NOMO-1 (cell line): ENCODE data around the gene CCDC102A.
"Not testable (repeated sequence)": the region's sequence is repeated elsewhere in the genome, so short reads cannot be mapped to it uniquely, and the experiment has no call there.

Experiments
- DNase-seq, 2 experiments: peaks; one replicate each; lab custom pipeline; 2025; ENCODE audit not compliant: unreplicated experiment in 2 of 2; lab: John Stamatoyannopoulos, UW

The CCDC102A gene

DNA sequence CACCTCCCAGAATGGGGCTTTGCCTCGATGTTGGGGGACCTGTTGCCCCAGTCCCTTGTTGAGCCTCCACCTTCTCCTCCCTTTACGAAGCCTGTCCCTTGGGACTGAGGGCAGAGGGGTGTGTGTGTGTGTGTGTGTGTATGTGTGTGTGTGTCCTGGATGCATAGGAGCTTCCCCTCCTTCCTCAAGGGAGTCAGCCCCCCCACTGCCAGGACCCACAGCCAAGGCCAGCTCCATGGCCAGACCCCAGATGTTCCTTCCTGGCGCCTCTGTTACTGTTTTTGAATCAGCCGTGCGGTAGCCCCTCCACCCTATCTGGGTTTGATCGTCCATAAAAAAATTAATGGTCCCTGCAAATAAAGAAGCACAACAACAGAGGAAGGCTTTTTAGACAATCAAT is 32.4 kb downstream of the CCDC102A start:
- DNase-seq, result no peak

DNA sequence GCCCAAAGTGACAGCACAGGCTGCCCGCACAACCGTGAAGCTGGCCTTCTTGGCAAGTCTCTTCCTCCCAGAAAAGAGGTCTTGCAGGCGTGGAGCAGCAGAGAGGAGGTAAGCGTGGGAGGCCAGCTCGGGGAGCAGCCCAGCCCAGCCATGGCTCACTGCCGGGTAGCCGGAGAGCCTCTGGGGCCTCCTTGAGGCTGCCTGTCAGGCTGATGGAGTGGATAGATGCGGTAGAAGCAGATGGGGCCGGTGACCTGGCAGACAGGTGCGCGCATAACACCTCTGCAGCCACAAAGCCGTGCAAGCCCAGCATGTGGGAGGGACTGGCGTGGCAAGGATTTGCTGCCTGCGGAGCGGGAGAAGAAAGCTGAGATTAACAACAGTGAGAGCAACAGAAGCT is 33.0 kb downstream of the CCDC102A start:
- DNase-seq, result no peak

DNA sequence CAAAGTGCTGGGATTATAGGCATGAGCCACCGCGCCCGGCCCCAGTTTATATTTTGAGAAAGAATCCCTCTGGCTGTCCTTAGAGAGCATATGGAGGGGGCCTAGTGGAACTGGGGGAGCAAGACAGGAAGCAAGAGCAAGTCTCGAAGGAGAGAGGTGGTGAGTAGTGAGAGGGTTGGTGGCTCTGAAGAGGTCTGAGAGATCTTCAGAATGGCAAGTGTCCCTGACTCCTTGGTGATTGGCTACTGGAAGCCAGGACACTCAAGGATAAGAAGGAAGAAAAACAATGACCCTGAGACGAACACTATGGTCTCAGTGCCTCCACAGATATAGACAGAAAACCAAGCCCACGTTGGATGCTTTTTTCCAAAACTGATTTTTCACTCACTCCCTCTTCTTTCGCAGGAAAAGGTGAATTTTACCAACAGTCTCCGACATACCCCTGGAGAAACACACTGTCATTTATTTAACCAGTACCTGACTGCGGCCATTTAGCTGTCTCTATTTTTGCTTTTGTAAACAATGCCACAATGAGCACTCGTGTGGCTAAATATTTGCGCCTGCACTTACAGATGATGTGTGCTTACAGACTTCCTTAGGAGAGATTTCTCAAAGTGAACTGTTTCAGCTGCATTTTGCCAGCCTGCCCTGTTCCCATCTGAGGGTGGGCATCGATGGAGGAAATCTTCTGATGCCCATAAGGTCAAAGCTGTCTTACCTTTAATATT is 34.2 kb downstream of the CCDC102A start:
- no peak for DNase-seq

DNA sequence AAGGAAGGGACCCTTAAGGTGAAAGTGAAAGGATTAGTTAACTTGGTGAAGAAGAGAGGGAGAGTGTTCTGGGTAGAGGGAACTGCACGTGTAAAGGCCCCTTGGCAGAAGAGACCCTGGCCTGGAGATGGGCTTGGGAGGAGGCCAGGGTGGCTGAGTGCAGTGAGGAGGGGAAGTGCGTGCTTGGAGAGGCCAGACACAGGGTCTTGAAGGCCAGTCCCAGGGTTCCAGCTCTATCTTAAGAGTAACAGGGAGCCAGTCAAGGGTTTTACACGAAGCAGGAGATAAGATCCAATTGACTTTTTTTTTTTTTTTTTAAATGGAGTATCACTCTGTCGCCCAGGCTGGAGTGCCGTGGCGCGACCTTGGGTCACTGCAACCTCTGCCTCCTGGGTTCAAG is 34.9 kb downstream of the CCDC102A start:
- no peak for DNase-seq

DNA sequence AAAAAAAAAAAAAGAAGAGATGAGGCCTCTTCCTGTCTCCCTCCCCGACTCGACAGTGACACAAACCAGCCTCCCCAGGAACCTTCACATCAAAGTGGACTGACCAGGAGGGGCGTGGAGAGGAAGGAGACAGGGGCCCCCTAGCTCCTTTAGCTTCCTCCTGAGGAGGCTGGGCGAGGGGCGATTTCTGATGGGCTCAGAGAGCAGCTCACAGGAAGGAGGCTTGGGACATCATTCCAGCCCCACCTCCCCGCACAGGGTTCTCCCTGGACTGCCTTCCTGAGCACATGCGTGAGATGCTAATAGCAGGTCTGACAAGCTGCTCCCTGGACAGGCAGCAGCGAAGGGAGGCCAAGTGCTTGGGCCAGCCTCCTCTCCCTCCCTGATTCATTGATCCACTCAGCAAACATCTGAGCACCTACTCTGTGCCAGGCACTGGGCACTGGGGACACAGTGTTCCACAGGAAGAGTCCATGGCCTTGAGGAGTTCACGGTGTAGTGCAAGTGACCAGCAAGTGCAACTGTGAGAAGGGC is 35.7 kb downstream of the CCDC102A start:
- DNase-seq, result no peak

DNA sequence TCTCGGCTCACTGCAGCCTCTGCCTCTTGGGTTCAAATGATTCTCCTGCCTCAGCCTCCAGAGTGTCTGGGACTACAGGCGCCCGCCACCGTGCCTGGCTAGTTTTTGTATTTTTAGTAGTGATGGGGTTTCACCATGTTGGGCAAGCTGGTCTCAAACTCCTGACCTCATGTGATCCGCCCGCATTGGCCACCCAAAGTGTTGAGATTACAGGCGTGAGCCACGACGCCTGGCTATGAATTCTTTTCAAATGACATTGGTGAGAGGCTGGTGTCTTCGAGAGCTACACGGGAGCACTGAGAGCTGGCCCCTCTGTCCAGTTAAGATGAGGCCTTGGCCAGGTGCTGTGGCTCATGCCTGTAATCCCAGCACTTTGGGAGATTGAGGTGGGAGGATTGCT is 36.4 kb downstream of the CCDC102A start:
- DNase-seq, result not testable (repeated sequence)

DNA sequence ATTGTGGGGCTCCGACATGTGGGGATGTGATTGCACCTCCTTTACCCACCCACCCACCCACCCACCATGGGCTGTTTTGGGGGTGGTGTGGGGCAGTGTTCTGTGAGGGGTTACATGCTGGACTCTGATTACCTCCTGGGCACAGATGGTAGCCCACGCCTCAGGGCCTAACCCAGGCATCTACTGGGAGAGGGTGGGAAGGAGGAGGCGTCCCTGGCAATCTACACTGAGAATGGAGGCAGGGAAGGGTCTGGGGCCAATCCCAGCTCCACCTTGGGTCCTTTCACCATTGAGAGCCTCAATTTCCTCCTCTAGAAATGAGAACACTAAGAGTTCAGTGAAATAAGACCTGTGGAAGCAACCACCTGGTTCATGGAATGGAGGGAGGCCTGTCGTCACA is 38.3 kb downstream of the CCDC102A start:
- DNase-seq, result no peak

DNA sequence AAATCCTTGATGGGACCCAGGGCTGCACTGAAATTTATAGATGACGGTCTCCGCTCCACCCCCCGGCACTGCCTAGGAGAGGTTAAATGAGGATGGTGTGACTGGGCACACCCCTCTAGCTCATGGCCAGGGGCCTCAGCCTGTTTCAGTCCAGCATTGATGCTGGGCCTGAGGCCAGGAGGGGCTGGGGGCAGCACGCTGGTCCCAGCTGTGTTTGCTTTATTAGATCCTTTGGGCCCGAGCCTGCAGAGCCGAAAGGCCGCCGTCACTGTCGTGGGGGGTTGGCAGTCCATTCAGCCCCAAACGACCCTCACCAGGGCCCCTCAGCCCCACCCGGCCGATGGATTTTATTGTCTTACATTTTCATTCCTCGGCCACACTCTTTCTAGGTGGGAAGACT is 39.2 kb downstream of the CCDC102A start:
- no peak for DNase-seq

DNA sequence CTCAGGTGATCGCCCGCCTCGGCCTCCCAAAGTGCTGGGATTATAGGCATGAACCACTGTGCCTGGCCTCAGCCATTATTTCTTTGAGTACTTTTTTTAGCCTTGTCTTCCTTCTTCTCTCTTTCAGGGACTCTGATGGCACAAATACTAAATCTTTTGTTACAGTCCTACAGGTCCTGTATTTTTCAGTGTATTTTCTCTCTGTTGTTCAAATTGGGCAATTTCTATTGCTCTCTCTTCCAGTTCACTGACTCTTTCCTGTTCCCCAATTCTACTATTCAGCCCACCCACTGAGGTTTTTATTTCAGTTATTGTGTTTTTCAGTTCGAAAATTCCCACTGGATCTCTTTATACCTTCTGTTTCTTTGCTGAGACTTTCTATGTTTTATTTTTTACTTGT is 42.6 kb downstream of the CCDC102A start:
- no peak for DNase-seq

DNA sequence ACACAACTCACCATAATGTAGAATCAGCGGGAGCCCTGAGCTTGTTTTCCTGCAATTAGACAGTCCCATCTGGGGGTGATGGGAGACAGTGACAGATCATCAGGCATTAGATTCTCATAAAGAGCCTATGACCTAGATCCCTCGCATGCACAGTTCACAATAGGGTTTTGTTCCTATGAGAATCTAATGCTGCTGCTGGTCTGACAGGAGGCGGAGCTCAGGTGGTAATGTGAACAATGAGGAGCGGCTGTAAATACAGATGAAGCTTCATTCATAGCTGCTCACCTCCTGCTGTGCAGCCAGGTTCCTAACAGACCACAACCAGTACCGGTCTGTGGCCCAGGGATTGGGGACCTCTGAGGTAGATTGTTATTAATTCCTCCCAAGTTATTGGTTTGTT is 47.1 kb downstream of the CCDC102A start:
- DNase-seq, result no peak

DNA sequence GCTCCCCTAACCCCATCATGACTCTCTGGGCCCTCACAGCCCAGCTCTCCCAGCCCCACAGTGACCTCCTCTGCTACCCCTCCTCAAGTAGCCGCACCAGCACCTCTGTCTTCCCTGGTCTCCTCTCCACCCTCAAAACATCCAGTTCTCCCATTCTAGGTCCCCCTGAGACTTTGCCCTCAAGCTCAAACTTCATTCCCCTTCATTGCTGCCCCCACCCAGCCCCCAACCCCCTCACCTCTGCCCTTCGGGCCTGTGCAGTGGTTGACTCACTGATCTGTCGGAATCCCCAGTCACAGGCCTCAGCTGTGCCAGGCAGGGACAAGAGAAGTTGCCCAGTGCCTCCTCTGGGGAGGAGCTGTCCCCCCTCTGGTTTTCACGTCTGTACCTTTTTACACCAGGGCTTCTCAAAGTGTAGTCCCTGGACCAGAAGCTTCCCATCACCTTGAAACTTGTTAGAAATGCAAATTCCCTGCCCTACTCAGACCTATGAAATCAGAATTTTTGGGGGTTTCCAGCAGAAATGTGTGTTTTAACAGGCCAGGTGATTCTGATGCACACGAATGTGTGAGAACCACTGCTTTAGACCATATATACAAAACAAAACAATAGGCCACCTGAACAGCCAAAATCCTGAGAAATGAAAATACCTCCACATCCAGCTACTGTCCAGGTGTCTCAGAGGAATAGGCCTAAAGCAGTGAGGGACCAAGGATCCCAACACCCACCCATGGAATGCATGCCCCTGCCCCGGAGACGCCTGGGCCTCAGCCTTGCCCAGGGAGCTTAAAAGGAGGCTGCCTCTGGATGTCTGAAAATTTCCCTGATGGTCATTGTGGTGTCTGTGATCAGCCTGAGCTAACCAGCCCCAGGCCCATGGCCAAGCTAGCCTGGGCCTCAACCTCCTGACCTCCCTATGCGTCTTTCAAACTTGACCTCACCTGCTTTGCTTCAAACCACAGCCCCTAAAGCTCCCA is 49.2 kb downstream of the CCDC102A start:
- no peak for DNase-seq

DNA sequence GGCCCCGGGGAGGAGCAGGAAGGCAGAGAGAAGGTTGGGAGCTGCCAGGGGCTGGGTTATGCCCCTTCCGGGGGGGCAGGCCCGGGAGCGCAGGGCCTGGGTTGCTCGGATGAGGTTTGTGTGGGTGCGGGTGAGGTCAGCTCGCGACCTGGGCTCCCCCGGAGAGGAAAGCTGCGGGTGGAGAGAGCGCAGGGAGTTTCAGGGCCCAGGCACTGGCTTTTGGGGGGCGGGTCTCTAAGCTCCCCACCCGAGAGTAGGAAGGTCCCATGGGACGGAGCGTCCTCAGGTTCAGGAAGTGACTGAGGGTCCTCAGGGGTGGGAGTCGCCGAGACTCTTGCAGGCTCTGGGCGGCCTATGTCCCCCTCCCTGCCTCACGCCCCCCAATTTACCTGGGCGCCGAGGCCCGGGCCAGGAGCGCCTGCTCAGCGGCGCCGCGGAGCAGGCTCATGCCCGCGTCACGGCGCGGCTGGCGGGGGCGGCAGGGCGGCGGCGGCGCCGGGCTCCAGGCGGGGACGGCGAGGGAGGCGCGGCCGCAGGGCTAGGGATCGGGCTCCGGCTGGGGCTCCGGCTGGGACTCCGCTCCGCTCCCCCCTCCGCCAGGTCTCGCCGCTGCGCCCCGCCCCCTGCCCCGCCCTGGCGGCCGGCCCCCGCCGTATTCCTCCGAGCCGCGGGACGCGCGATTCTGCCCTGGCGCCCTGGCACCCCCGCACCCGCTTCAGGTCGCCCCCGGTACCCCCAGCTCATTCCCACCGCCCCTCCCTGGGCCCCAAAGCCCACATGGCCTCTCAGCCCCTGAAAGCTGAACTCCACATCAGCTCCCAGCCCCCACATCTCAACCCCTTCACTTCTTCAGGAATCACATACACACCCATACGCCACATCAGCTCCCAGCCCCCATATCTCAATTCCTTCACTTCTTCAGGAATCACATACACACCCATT is 50.2 kb downstream of the CCDC102A start, which contains the start of gene DOK4:
TSS of gene DOK4 (minus strand) at position 578 of the 942 bp plus-strand sequence. CDS start 6,986 bp downstream, outside the sequence.
- peak; percentile 43 to 68 for DNase-seq

DNA sequence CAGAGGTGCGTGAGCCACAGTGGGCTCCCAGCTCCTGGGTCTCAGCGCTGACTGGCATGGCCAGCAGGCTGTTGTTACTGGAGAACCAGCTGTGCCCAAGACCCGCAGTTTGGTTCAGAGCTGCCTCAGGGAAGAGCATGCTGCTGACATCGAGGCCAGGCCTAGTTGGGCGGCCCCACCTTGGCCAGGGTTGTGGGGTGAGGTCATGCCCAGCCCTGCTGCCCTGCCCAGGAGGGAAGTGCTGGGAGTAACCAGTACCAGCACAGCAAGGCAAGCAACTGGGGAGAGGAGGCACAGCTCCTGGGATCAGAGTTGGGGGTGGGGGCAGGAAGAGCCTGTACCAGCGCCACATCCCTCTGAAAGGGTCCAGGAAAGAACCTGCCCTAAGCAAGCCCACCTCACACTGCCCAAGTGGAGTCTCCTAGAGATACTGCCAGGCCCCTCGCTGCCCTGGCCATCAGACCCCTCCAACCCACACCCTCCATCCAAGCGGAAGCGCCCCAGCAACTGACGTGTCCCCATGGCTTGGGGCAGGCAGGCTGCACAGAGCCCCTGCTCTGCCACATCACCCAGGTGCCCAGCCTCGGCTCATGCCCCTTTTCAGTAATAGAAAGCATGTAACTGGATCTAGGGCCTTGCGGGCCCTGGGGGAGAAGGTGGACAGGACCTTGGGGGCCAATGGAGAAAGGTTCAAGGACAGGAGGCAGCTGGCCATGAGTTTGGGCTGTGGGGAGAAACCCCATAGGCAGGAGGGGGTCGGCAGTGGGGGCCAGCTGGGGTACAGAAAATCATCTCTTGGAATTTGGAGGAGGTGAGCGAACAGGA is 51.1 kb downstream of the CCDC102A start:
- DNase-seq, result no peak

DNA sequence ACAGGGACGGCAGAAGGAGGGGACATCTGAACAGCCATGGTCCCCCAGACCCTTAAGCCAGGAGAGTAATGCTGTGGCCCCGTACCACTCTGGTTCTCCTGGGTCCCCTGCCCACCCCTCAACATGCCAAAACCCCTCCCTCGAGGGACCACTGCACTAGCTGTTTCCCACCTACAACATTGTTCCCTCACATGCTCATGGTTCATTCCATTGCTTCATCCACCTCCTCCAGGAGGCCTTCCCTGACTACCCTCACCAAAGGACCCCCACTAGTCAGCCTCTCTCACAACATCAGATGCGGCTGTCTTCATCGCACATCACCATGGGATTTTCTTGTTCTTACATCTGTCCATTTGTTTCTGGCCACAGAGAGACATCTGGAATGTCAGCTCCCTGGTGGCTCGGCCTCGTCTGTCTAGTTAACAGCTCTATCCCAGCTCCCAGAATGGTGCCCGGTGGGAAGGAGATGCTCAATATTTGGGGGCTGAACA is 51.8 kb downstream of the CCDC102A start:
- no peak for DNase-seq

DNA sequence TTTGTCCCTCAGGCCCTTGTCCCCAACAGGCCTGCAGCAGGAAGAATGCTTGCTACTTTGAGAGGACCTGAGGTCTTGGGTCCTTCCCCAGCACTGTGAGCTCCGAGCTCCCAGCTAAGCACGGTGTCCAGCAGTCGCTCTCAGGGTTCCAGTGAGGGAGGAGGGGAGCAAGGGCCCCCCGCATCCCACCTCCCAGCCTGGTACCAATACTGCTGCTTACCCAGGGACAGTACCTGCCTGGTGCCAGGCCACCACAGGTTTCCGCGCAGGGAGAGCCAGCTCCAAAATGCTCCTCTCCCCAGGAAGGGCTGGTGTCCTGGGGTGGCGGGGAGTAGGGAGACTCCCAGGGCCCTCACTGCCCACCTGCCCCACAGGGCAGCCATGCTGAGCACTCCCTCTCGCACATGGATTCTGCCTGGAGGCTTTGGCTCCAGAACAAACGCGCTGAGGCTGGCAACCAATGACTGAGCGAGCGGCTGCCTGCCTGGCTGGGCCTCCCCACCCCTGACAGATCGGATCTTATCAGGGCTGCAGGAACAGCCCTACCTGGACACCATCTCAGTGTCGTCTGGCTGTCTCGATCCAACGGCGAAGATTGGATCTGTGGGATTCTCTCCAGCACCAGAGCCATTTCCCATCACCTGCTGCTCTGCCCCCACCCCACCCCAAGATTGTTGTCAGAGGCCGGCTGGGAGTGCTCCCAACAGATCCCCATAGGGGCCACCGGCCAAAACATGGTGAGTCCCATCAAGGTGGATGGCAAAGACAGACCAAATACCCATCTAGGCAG is 52.5 kb downstream of the CCDC102A start:
- no peak for DNase-seq

DNA sequence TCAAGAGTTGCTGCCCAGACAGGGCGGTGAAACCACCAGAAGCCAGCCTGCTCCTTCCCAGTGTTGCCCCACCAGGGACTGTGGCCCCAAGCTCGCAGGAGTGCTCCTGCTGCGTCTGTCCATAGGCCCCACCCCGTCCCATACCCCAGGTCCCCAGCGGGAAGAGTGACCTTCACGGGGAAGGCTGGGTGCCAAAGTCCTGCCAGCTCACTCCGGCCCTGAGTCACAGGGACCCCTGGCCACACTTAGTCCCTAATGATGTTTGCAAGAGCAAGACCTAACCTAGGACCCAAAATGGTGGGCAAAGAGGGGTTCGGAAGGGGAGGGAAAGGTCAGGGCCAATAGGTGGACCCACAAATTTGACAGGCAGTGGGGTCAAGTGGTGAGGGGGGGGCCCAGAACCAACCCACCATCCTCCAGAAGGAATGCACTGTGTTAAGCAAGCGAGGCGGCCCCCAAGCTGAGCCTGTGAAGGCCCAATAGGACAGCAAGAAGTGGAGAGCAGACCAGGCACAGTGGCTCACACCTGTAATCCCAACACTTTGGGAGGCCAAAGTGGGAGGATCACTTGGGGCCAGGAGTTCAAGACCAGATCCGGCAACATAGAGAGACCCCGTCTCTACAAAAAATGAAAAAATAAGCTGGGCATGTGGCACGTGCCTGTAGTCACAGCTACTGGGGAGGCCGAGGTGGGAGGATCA is 53.4 kb downstream of the CCDC102A start:
- no peak for DNase-seq

DNA sequence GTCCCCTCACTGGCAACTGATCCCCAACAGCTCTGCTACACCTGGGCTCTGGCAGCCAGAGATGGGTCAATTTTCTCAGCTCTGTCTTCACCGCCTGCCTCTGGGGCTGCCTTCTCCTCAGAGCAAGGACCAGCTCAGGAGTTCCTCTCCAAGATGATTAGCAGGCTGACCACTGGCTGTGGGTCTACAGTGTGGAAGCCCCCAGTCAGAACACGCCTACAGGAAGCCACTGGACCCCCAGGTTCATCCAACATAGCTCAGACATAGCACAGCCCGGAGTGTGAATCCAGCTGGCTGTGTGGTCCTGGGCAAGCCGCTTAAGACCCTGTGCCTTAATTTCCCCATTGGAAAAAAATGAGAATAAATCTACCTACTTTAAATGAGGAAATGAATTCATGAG is 55.0 kb downstream of the CCDC102A start:
- DNase-seq, result no peak

DNA sequence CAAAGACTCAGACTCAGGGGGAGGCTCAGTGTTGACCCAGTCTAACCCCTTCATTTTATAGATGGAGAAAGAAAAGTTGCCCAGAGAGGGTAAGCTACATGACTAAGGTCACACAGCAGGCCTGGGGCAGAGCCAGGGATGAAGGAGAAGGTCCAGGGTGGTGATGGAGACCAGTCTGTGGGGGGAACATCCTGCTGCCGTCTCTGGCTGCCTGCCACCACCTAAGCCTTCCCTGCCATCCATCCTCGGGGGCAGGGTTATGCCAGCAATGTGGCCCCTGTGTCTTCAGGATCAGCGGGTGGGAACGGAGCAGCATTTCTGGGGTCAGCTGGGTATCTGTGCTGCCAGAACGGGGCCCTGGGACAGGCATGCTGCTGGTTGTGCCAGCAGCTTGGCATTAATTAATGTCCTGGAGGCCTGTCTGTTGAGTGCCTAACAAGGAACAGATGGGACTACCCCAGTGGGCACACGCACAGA is 55.6 kb downstream of the CCDC102A start:
- DNase-seq, result no peak
